H9 (cell line): Measurements from ENCODE around the gene SNCA. TPM values are rescaled to one million over a fixed set of nuclear protein-coding genes. Genes with fewer than 3 reads are reported as not detected.

Source experiments
- DNase-seq: peaks from one replicate; pipeline ENCODE4 v3.0.0-alpha.2; 2017
- H2AFZ ChIP-seq: one replicate; pipeline ENCODE4 v1.6.1; 2013; ENCODE audit warnings: mild to moderate bottlenecking, low read length, control low read depth, moderate library complexity
- H2AK5ac ChIP-seq: 2 replicates; pipeline ENCODE4 v1.6.1; 2013; ENCODE audit warnings: low read length, control low read depth, mixed read lengths; ENCODE audit not compliant: insufficient read length
- H2BK120ac ChIP-seq: one replicate; pipeline ENCODE4 v1.6.1; 2013; ENCODE audit warnings: low read depth, mild to moderate bottlenecking, low read length, control low read depth, inconsistent platforms; ENCODE audit not compliant: poor library complexity, severe bottlenecking
- H2BK12ac ChIP-seq: 2 replicates; pipeline ENCODE4 v1.6.1; 2013; ENCODE audit warnings: low read length, control low read depth, mixed read lengths, low read depth; ENCODE audit not compliant: insufficient read length
- H2BK15ac ChIP-seq: 2 replicates; pipeline ENCODE4 v1.6.1; 2013; ENCODE audit warnings: low read depth, low read length, control low read depth
- H2BK20ac ChIP-seq: one replicate; pipeline ENCODE4 v1.6.1; 2013; ENCODE audit warnings: low read depth, mild to moderate bottlenecking, low read length, control low read depth, inconsistent platforms; ENCODE audit not compliant: poor library complexity, severe bottlenecking
- H2BK5ac ChIP-seq: 2 replicates; pipeline ENCODE4 v1.6.1; 2013; ENCODE audit warnings: low read length, control low read depth, mixed read lengths; ENCODE audit not compliant: insufficient read length
- H3K14ac ChIP-seq: 2 replicates; pipeline ENCODE4 v1.6.1; 2013; ENCODE audit warnings: low read length, control low read depth; ENCODE audit not compliant: insufficient read depth
- H3K18ac ChIP-seq: 2 replicates; pipeline ENCODE4 v1.6.1; 2013; ENCODE audit warnings: low read depth, mild to moderate bottlenecking, mixed read lengths, low read length, control low read depth; ENCODE audit not compliant: insufficient read length
- H3K23ac ChIP-seq: 2 replicates; pipeline ENCODE4 v1.6.1; 2013; ENCODE audit warnings: low read length, control low read depth, mixed read lengths, low read depth; ENCODE audit not compliant: insufficient read length
- H3K23me2 ChIP-seq: 2 replicates; pipeline ENCODE4 v1.6.1; 2013; ENCODE audit warnings: low read depth, mild to moderate bottlenecking, mixed read lengths, low read length, control low read depth; ENCODE audit not compliant: insufficient read length, poor library complexity, severe bottlenecking
- H3K27ac ChIP-seq: 2 replicates; pipeline ENCODE4 v1.5.1; 2013; ENCODE audit warnings: low read length, control low read depth, mixed read lengths, low read depth; ENCODE audit not compliant: insufficient read length
- H3K27me3 ChIP-seq: 2 replicates; pipeline ENCODE4 v1.6.1; 2013; ENCODE audit warnings: low read length, control low read depth, inconsistent platforms; ENCODE audit not compliant: insufficient read depth
- H3K4ac ChIP-seq: 2 replicates; pipeline ENCODE4 v1.6.1; 2013; ENCODE audit warnings: low read depth, mild to moderate bottlenecking, control low read depth, inconsistent platforms, low read length, moderate library complexity
- H3K4me1 ChIP-seq: 2 replicates; pipeline ENCODE4 v1.6.1; 2013; ENCODE audit warnings: low read length, control low read depth, inconsistent platforms; ENCODE audit not compliant: insufficient read depth
- H3K4me2 ChIP-seq: 2 replicates; pipeline ENCODE4 v1.6.1; 2013; ENCODE audit warnings: low read length, control low read depth, mixed read lengths; ENCODE audit not compliant: insufficient read length, insufficient read depth
- H3K56ac ChIP-seq: 2 replicates; pipeline ENCODE4 v1.6.1; 2013; ENCODE audit warnings: low read depth, mild to moderate bottlenecking, mixed read lengths, low read length, control low read depth; ENCODE audit not compliant: insufficient read length
- H3K79me1 ChIP-seq: 2 replicates; pipeline ENCODE4 v1.6.1; 2013; ENCODE audit warnings: low read depth, mild to moderate bottlenecking, moderate library complexity, low read length, control low read depth, inconsistent platforms; ENCODE audit not compliant: insufficient read depth, poor library complexity, severe bottlenecking
- H3K79me2 ChIP-seq: 2 replicates; pipeline ENCODE4 v1.6.1; 2013; ENCODE audit warnings: low read length, control low read depth, inconsistent platforms; ENCODE audit not compliant: insufficient read depth
- H3K9ac ChIP-seq: 2 replicates; pipeline ENCODE4 v1.6.1; 2013; ENCODE audit warnings: low read length, control low read depth, mixed read lengths; ENCODE audit not compliant: insufficient read length; ENCODE audit errors: extremely low read depth
- H3K9me3 ChIP-seq: one replicate; pipeline ENCODE4 v1.6.1; 2013; ENCODE audit warnings: low read depth, low read length, inconsistent platforms; ENCODE audit not compliant: control insufficient read depth
- H3T11ph ChIP-seq: one replicate; pipeline ENCODE4 v1.6.1; 2013; ENCODE audit warnings: mild to moderate bottlenecking, low read length, control low read depth, inconsistent platforms
- H4K20me1 ChIP-seq: one replicate; pipeline ENCODE4 v1.6.1; 2013; ENCODE audit not compliant: control insufficient read depth, insufficient read length, insufficient read depth
- H4K5ac ChIP-seq: 2 replicates; pipeline ENCODE4 v1.6.1; 2013; ENCODE audit warnings: low read depth, mild to moderate bottlenecking, mixed read lengths, low read length, control low read depth; ENCODE audit not compliant: insufficient read length
- H4K8ac ChIP-seq: replicated peaks from 2 replicates; pipeline ENCODE4 v1.6.1; 2013; ENCODE audit warnings: low read length, control low read depth, mixed read lengths, low read depth; ENCODE audit not compliant: insufficient read length
- H4K91ac ChIP-seq: 2 replicates; pipeline ENCODE4 v1.6.1; 2013; ENCODE audit warnings: low read depth, mild to moderate bottlenecking, moderate library complexity, mixed read lengths, low read length, control low read depth; ENCODE audit not compliant: insufficient read length
- H3K27ac Mint-ChIP-seq, 3 experiments: 2 replicates in 2 of 3; 3 replicates in 1 of 3; pipeline ENCODE4 v1.8.0; 2020 to 2021; ENCODE audit warnings: mixed read lengths in 3 of 3, mild to moderate bottlenecking in 1 of 3, moderate library complexity in 1 of 3
- H3K27me3 Mint-ChIP-seq: 2 replicates; pipeline ENCODE4 v1.8.0; 2021; ENCODE audit warnings: low read depth, mild to moderate bottlenecking, moderate library complexity, mixed read lengths
- H3K36me3 Mint-ChIP-seq, 3 experiments: 2 replicates in 2 of 3; 3 replicates in 1 of 3; pipeline ENCODE4 v1.8.0; 2020 to 2021; ENCODE audit warnings: low read depth in 3 of 3, mixed read lengths in 3 of 3; ENCODE audit not compliant: insufficient read depth in 1 of 3
- H3K4me1 Mint-ChIP-seq, 2 experiments: 2 replicates each; pipeline ENCODE4 v1.8.0; 2020; ENCODE audit warnings: mixed read lengths in 2 of 2
- H3K4me3 Mint-ChIP-seq, 2 experiments: 2 replicates in 1 of 2; 3 replicates in 1 of 2; pipeline ENCODE4 v1.8.0; 2020 to 2021; ENCODE audit warnings: mild to moderate bottlenecking in 2 of 2, mixed read lengths in 2 of 2, moderate library complexity in 1 of 2
- H3K9me3 Mint-ChIP-seq, 2 experiments: 2 replicates in 1 of 2; 3 replicates in 1 of 2; pipeline ENCODE4 v1.8.0; 2020; ENCODE audit warnings: mild to moderate bottlenecking in 2 of 2, mixed read lengths in 2 of 2, moderate library complexity in 1 of 2
- CTCF ChIP-seq: fragments of 200-600 bp; sonication (generic); conservative IDR thresholded peaks from 3 replicates; pipeline ENCODE4 v1.8.0; 2021; ENCODE audit warnings: antibody characterized with exemption, mild to moderate bottlenecking
- WGBS: extraction: QIAGEN DNeasy Blood & Tissue Kit; methylation state at CpG from one replicate; pipeline ENCODE4 v1.1.7; 2013; ENCODE audit warnings: missing lambda C conversion rate, low lambda C conversion rate, mixed read lengths; ENCODE audit not compliant: insufficient read length; ENCODE audit errors: extremely low coverage; 5-methylcytosine and 5-hydroxymethylcytosine counted together
- total RNA-seq: library from RNA; stranded (reverse); gene quantifications from 2 replicates; pipeline ENCODE4 v1.2.1, GENCODE V29; 2021

The SNCA gene
- total RNA-seq, 1 experiment from 2014 or later: 8.5 TPM

GRCh38 chr4:89803915-89804314 is 33.0 kb downstream of the SNCA start:
- no peaks in the 10 kb centered on the region for H3K9me3 ChIP-seq
- H3K23ac ChIP-seq: no peak overlapping the region
- H3K56ac ChIP-seq: no peak overlapping the region
- no peaks in the 10 kb centered on the region for H3K79me1 ChIP-seq
- H3K4ac ChIP-seq: no peak overlapping the region
- H2BK120ac ChIP-seq: no peak overlapping the region
- Mint-ChIP-seq H3K9me3 (no peaks in the 10 kb centered on the region), H3K4me1 (no peaks in the 10 kb centered on the region), H3K4me3 (no peak overlapping the region), H3K27ac (no peak overlapping the region), H3K27me3 (no peaks in the 10 kb centered on the region), H3K36me3 (no peaks in the 10 kb centered on the region; a peak in 1 of 7 replicates)
- no peak overlapping the region for H4K91ac ChIP-seq
- no peak overlapping the region for H2BK15ac ChIP-seq
- no peak overlapping the region for H2AFZ ChIP-seq
- no CpG with 5 or more reads among the region's 4 CpGs for WGBS
- H3K27ac ChIP-seq: no peak overlapping the region
- H3K14ac ChIP-seq: no peak overlapping the region
- H4K20me1 ChIP-seq: no peaks in the 10 kb centered on the region
- H3K4me2 ChIP-seq: no peak overlapping the region
- H3K27me3 ChIP-seq: no peaks in the 10 kb centered on the region
- H3K79me2 ChIP-seq: no peaks in the 10 kb centered on the region
- H4K5ac ChIP-seq: no peak overlapping the region
- H2AK5ac ChIP-seq: no peak overlapping the region
- H3K4me1 ChIP-seq: no peaks in the 10 kb centered on the region
- H3K23me2 ChIP-seq: no peaks in the 10 kb centered on the region
- no peak for DNase-seq
- no peak overlapping the region for H2BK20ac ChIP-seq
- H2BK12ac ChIP-seq: no peak overlapping the region
- H4K8ac ChIP-seq: no peak overlapping the region
- H3K18ac ChIP-seq: no peak overlapping the region
- no peak for TF ChIP-seq CTCF
- H2BK5ac ChIP-seq: no peak overlapping the region
- H3T11ph ChIP-seq: no peak overlapping the region
- no peak overlapping the region for H3K9ac ChIP-seq
